GM18907 (cell line): ENCODE data around the gene PDGFD.

Experiments
- ATAC-seq: cut with Tn5 transposase; IDR thresholded peaks from one replicate; pipeline ENCODE4 v1.9.1; 2021; ENCODE audit warnings: mild to moderate bottlenecking, moderate library complexity; ENCODE audit not compliant: unreplicated experiment

The PDGFD gene

DNA sequence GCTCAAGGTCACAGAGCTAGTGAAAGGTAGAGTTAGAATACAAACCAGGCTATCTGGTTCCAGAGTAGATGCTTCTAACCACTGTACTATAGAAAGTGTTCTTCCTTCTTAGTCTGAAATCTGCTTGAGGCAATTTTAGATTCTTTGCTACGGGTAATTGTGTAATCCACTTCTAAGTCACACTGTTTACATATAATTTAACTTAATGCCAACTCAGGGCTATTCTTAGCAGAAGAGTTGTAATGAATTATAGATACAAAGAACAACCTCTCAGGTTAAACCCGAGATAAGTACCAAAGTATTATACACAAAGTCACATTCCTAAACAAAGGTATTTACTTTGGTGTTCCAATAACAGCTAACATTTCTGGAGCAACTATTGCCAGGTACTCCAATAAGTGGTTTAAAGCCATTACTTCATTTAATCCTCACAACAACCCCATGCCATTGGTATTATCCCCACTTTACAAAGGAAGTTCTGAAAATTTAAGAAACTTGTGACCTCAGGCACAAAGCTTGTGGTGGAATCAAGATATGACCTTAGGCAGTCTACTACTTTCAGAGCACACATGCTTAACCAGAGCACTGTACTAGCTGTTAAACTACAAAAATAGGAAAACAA is 158.6 kb downstream of the PDGFD start:
- no peak for ATAC-seq

DNA sequence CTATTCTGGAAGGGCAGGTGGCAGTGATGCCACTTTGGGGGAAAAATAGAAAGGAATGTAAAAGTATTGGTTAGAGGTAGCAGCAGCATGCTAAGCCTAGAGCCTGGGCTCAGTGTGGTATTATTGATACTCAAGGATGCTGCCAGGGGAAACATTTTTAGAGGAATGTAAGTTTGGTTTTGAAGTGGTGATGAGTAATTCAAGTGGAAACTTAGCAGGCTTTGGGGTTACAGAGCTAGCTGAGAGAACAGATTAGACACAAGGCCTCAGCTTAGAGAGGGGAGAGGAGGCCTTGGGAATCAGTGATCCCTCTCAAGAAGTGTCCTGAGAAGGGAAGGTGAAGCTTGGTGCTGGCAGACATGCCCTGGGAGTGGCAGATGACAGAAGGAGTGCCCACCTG is 160.5 kb downstream of the PDGFD start:
- ATAC-seq: no peak

DNA sequence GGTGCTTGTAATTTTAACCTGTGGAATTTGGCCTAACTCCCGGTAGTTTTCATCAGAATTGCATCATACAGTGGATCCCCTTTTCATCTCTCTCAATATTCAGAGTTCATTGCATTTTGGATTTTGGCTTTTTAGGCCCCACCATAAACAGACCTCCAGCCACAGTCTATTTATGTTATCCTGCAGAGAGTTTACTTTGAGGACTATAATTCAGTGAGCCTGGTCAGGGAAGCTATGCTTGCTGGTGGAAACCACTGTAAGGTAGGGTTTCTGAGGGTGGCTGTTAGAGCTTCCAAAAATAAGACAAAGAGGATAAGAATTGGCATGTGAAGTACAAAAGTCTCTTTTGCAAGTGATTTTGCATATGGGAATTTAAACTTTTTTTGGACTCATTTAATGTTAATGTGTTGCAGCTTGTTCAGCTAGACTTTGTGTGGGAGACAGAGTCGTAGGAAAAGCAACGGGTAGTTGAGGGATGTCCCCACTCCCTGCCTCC is 162.3 kb downstream of the PDGFD start:
- ATAC-seq: no peak

DNA sequence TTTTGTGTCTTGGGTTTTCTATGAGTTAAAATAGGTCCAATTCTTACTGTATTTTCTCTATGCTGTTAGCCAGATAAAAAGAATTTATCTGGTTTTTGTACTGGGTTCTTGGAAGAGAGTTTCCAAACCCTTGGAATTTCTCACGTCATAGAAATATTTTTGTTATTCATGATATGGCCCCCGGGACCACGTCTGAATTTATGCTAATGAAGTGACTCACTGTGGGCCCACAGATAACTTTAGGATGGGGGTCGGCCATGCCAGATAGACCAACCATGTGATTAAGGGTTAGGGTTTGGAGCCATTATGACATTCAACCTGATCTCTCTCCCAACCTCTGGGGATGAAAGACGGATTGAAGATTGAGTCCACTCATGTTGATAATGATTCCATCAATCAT is 163.1 kb downstream of the PDGFD start:
- no peak for ATAC-seq

DNA sequence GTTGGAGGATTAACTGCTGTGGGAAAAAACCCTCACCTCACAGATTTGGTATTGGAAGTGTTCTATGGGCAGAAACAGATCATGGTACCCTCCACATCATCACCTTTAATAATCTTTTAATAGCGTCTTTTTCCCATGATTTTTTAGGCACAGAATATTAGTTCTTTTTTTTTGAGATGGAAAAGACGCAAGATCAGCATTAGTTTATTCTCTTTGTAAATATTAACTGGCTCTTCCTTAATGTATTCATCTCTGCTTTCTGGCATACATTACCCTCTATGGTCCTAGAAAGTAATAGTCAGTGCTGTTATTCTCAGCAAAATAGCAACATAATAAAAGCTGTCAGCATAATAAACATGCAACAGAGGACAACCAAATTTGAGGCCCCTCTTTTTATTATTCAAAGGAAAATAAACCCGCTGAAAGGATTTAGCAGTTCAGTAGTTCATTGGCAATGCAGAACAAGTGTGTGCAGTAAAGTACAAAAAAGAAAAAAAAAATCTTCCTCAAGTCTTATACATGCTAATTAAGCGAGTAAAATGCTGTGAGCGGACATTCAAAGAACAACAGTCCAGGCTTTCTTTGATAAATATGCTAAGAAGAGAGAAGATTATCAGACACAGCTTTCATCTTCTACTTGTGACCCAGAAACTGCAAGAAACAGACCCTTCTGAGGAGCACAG is 165.0 kb downstream of the PDGFD start:
- ATAC-seq: no peak

DNA sequence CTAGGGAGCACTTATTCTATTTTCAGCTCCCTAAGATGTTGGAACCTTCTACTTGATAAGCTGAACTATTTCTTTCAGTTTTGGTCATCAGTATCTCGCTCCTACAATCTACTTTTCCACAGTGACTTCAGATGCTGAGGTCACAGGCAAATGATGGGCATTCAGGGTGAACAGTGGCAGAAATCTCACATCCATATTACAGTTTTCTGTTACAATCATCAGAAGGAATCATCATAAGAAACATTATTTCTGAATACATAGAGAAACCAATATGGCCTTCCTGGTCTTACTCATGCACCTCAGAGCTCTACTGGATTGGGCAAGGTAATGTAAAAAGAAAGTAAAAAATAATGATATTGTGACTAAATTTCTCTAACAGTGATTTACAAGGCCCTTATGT is 166.9 kb downstream of the PDGFD start:
- ATAC-seq: peak; percentile 60

DNA sequence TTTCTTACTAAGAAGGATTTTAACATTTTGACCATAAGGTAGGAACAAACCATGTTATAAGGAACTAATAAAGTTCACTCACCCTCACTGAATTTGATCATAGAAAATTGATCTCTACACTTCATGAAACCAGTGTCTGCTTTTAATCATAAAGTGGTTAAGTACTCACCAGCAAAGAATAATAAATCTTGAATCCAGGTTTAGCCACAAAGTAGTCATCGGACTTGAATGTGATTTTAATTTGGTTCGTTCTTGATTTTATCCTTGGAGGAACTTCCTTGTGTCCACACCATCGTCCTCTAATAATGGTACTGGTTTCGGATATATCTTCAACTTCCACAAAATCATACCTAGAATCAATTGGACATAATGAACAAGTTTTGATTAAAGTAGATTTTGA is 168.1 kb downstream of the PDGFD start:
- no peak for ATAC-seq

DNA sequence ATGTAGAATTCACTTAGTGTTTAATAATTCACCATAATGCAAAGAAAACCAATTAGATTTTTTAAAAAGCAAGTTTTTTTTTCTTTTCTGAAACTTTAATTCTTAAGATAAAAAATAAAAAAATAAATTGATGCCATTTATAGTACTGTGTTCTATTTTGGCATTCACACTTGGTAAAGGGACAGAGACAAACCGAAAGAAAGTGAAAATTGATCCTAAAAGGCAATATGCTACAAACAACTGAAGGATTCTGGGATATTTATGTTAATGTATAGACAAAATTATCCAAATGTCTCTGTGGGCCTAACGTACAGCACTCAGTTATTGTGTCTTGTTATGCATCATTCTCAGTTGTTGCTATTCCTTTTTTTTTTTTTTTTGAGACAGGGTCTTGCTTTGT is 169.4 kb downstream of the PDGFD start:
- no peak for ATAC-seq

DNA sequence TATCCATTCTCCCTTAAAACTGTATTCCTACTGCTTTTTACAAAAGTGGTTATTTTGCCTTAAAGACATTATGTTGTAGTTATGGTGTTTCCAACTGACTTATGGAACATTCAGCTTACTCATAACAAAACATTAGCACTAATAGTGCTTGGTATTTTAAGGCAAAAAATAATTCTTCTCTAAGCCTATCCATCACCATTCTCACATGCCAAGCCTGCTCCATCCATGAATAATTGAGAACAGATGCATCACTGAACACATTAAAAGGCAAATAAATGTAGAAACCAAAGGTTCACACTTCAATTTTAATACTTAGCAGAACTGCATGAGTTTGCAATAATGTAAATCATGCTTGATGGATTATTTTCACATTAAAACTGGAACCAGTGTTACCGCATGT is 169.9 kb downstream of the PDGFD start:
- ATAC-seq: no peak

DNA sequence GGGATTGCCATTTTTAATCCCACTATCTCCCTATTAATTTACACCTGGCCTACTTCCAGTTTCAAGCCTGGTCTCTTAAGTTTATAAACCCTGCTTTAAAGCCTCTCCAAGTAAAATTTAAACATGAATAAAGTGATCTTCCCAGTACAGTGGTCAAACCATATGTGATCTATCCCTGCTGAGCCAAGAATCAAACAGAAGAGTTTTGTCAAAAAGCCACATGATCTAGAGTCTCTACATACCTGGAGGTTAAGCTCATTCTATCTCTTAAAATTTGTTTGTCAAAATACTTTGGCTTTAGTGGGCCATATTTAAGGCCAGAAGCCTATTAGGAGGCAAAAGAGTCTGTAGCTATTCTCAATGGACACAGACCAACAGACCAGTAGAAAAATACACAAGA is 170.4 kb downstream of the PDGFD start:
- no peak for ATAC-seq

DNA sequence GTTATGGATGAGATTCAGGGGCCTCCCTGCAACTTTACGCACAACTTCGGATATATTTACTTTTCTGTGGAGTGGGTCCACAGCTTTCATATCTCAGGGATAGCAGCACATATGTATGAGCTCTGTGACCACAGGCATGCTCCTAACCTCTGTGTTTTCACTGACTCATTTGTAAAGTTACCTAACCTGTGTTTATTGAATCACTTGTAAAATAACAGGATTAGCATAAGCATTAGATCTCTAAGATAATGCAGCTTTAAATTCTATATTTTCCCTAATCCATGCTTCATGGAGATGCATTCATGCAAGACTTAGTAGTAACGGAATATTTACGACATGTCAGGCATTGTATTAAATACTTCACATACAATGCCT is 175.4 kb downstream of the PDGFD start:
- no peak for ATAC-seq

DNA sequence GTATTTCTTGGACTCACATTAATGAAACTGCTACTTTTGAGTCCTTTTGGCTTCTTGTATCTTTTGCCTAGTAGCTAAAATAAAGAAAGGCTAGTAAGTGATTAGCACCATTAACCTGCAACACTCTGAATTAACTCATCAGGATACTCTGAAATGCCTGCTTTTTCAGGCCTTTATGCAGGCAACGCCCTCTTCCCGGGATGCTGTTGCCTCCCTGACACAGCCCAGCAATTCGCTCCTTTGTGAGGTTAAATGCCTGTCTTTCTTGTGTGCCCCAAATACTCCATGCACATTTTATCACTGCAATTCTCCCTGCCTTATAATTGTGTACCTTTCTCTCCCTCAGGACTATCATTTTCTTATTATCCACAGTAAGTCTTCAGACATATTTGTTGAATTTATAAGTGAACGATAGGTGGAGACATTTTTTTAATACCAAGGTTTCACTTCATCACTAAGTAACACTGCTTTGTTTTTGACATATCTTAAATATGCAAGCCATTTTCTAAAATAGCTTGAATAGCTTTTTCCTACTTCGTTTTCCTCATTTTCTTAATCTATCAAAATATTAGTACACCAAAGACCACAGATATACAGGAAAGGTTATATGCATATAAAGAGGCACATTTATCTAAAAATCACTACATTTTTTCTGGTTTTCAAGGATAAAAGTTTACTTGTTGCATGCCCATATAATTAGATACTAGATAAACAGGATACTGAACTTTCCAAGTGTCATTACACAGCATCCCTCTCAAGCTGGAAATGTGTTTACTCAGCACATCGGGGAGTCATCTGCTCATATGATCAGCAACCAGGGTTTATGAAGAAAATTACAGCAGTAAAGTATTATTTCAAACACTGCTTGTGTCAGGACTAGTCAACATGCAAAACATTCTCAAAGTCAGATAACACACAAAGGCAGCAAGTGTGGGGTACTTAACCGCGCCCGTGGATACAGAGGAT is 176.0 kb downstream of the PDGFD start:
- ATAC-seq: no peak

DNA sequence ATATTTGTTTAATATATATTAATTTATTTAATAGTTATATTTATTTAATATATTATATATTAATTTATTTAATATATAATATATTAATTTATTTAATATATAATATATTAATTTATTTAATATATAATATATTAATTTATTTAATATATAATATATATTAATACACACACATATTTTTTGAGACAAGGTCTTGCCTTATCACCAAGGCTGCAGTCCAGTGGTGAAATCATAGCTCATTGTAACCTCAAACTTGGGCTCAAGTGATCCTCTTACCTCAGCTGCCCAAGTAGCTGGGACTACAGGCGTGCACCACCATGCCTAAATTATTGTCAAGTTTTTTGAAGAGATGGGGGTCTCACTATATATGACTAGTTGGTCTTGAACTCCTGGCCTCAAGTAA is 178.9 kb downstream of the PDGFD start:
- no peak for ATAC-seq

DNA sequence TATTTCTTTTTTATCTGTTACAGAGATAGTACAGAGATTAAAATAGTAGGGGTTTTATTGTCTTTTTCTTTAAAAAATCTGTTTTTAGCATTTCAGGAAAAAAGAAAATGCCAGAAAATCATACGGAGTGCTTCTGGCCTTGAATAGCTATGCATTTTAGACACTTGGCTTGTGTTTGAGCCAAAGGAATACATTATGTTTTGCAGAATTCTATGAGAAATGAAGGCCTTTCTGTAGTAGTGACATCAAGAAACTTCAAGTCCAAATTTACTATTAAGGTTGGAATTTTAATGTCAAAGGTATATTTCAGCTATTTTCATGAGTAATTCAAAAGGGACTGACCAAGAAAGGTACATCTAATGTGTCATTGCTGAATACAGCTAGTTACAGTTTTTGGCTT is 183.8 kb downstream of the PDGFD start:
- no peak for ATAC-seq

DNA sequence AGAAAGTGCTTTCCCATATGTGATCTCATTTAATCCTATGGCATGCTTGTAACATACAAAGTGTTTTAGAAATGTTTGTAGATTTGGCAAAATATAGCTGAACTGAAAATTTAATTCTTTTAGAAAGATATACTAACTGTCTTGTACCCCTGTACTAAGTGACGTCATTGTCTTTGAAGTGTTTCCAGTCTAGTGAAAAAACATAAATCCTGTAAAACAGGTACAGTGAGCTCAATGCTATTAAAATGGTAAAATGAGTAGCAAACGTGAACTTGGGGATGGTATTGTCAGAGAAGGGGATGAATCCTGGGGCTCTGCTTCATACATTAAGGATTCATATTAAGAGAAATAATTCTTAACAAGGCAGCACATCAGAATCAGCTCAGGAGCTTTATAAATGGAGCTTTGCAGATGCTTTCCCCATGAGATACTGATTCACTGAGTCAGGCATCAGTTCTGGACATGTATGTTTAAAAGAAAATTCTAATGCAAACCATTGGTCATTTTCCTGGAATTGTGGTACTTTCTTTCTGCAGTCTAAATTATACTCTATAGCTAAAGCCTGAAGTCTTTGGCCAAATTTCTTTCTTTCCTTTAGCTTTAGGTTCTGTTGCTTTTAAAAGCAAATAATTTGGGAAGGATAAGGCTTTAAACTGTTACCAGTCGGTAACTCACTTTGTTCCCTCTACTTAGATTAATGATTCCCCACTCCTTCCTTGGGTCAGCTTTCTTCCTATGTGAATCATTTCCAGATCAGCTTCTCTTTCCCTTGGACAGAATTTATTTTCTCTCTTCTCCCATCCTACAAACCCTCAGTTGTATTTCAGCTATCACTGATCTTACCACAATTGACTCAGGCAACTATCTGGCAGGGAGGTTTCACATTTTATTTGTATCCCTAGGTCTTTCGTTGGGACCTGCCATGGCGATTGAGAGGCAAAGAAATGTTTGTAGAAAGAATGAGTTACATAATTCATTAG is 185.0 kb downstream of the PDGFD start:
- ATAC-seq: no peak

DNA sequence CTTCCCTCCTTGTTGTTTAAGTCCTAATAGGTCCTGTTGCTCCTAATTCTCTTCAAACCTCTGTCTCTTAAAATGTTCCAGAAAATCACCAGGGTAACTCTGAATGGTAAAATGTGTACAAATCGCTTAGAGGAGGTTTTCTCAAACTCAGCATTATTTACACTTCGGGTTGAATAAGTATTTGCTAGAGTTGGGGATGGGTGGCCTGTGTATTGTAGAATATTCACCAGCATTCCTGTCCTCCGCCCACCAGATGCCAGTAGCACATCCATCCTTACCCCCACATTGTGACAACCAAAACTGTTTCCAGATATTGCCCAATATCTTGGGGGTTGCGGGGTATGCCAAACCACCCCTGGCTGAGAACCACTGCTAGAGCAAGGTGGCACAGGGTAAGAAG is 191.9 kb downstream of the PDGFD start:
- no peak for ATAC-seq

DNA sequence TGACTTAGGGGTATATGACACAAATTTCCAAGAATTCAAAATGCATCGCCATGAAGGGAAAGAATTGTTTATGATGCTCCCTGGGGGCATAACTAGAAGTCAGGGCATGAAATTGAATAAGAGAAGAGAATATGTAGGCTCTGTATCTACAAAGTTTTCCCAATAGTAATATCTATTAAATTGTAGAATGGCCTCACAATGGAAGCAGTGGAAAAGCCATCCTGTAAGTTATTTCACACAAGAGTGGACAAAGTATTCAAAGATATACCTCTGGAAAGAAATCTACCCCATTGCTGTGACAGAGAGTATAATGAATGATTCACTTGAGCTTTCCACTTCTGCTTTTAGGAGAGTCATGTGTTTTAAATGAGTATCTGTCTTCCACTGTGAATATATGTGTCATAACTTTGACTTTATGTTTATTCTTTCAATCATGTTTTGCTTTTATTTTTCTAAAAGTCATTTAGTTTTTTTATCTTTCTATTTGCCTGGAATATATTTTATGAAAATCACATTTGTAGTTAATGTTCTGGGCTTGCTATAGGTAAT is 193.2 kb downstream of the PDGFD start:
- ATAC-seq: peak; percentile 98

DNA sequence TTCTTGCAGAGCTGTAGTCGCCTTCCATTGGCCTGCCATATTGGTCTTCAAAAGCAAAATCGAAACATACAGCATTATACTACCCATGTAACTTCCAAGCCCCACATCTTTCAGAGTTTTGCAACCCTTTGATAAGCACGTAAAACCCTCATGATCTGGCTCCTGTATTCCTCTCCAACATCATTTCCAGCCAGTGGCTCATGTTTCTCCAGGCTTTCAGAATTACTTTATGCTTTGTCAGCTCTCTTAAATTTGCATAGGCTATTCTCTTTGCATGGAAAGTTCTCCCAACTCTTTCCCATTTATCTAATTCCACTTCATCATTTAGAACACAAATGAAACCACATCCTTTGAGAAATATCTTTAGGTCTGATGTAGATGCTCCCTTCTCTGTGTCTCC is 195.3 kb downstream of the PDGFD start:
- no peak for ATAC-seq

DNA sequence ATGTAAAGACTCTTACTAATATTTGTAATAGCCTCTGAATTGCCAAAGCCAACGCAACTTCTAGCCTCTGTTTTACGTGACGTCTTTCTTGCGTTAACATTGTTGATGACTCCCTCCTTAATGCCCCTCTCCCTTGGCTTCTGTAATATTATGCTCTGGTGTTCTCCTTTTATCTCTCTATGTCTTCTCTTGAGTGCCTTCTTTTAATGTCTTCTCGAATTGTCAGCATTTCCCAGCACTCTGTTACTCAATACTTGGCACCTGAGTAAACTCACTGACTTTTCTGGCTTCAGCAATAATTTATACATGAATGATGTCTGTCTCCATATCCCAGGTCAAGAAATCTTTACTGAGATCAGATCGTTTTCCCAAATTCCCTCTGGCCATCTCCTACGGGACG is 196.0 kb downstream of the PDGFD start:
- no peak for ATAC-seq

DNA sequence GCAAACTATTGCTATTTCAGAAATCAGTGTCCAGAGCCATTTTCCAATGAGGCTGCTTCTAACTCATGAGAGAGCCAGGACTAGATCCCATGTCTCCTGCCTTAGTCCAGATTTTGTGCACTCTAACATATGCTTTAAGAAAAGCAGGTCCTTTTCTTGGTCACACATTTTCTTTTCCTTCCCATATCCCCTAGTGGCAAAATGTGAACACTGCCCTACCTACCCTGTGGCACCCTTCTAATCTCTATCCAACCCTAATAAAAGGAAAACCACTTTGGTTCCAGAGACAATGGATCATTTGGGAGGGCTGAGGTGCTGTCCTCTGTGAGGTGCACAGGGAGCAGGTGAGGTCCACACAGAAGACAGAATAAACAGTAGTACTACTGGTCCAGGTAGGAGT is 199.6 kb downstream of the PDGFD start:
- ATAC-seq: peak; percentile 40
